NB4 (cell line): ENCODE measurements around the gene TRAF3IP3.

ENCODE experiments used
- MYC ChIP-seq: IDR thresholded peaks from 2 replicates; pipeline ENCODE4 v1.6.1; 2011; ENCODE audit warnings: low read depth, low read length
- POLR2A ChIP-seq: IDR thresholded peaks from 2 replicates; pipeline ENCODE4 v1.6.1; 2011; ENCODE audit warnings: mild to moderate bottlenecking; ENCODE audit not compliant: insufficient read length; ENCODE audit errors: extremely low read depth
- TF ChIP-seq, protein P1 (sequence below): IDR thresholded peaks from one replicate; pipeline ENCODE4 v1.5.1; 2012; ENCODE audit warnings: low read depth, low read length
- TF ChIP-seq, protein P2 (sequence below): IDR thresholded peaks from 2 replicates; pipeline ENCODE4 v1.6.1; 2011; ENCODE audit warnings: low read depth, low read length

- TF ChIP-seq, protein P1, sequence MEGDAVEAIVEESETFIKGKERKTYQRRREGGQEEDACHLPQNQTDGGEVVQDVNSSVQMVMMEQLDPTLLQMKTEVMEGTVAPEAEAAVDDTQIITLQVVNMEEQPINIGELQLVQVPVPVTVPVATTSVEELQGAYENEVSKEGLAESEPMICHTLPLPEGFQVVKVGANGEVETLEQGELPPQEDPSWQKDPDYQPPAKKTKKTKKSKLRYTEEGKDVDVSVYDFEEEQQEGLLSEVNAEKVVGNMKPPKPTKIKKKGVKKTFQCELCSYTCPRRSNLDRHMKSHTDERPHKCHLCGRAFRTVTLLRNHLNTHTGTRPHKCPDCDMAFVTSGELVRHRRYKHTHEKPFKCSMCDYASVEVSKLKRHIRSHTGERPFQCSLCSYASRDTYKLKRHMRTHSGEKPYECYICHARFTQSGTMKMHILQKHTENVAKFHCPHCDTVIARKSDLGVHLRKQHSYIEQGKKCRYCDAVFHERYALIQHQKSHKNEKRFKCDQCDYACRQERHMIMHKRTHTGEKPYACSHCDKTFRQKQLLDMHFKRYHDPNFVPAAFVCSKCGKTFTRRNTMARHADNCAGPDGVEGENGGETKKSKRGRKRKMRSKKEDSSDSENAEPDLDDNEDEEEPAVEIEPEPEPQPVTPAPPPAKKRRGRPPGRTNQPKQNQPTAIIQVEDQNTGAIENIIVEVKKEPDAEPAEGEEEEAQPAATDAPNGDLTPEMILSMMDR, result no peak
- TF ChIP-seq POLR2A, result no peak
- TF ChIP-seq, protein P2, sequence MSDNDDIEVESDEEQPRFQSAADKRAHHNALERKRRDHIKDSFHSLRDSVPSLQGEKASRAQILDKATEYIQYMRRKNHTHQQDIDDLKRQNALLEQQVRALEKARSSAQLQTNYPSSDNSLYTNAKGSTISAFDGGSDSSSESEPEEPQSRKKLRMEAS, result no peak
- TF ChIP-seq MYC, result no peak
Observed at GRCh38 chr1:209717818-209718217, 38.0 kb upstream of the TRAF3IP3 start.
